Measurements from ENCODE around the gene NELL1. TPM values are rescaled to one million over a fixed set of nuclear protein-coding genes. Genes with fewer than 3 reads are reported as not detected.
"Not testable (repeated sequence)": the region's sequence is repeated elsewhere in the genome, so short reads cannot be mapped to it uniquely, and the experiment has no call there.

NELL1 gene
- total RNA-seq, 1 experiment from 2014 or later, result 0.34 TPM

DNA sequence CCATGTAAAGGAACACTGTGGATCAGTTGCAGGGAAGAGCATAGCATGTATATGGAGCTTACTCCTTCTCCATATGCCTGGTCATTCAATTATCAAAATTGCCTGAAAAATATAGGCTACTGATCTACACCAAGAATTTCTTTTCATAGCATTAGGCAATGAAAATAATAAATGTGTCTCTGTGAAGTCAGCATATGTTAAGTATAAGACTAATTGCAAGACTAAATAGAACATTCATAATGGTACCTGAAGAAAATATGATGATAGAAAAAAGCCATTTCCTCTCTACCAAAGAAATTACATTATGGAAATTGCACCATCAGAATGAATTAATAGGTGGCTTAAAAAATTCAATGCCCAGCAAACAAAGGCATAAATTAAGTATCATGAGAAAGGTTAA, 584.7 kb downstream of the NELL1 start:
- DNase-seq (ENCODE audit: low spot score), result no peak
- in situ Hi-C loops (cut with HindIII; ENCODE audit: low sequenced_read_pairs), result no loop called here

DNA sequence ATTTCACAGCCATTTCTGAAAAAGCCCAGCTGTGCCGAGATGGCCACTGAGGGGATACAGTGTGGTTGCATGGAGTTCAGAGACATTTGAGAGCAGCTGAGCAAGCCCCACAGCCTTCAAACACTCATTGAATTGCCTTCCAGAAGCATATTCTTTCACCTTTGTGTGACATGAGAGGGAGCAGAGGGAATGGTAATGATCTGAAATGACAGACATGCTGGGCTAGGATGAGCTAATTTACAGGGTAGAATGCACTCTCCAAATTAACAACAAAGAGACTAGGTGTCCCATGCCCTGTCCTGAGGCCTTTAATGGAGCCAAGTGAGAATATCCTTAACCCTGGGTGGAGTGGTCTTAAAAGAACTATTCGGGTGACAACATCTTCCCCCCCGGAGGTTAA, 585.4 kb downstream of the NELL1 start:
- in situ Hi-C loops (cut with HindIII; ENCODE audit: low sequenced_read_pairs), result no loop called here
- no peak for DNase-seq (ENCODE audit: low spot score)

DNA sequence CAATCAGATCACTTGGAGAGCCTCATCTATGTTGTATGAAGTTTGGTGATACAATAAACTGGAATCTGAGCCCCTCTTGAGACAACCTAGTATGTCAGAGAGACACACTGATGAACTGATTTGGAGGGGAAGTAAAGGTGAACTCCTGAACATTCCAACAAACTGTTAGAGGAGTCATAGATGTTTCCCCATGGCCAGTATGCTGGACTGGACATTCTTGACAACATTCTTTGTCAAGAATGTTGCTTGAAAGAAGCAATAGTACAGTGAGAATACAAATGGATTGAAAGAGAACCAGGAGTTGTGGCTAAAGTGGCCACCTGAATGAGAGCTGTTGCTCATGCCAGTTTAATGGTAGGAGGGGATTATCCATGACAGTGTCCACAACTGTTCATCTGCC, 588.1 kb downstream of the NELL1 start:
- no peak for DNase-seq (ENCODE audit: low spot score)
- in situ Hi-C loops (cut with HindIII; ENCODE audit: low sequenced_read_pairs), result no loop called here

DNA sequence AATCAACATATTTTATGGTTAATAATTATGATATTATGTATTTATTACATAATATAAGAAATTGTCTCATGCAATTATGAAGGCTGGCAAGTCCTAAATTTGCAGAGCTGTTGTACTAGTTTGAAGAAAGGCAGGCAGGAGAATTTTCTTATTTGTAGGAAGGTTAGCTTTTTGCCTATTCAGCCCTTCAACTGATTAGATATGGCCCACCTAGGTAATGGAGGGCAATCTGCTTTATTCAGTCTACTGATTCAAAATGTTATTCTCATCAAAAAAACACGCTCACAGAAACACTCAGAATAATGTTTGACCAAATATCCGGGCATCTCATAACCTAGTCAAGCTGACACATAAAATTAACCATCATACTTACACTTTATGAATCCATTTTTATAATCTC, 589.0 kb downstream of the NELL1 start:
- in situ Hi-C loops (cut with HindIII; ENCODE audit: low sequenced_read_pairs), result no loop called here
- DNase-seq (ENCODE audit: low spot score), result no peak

DNA sequence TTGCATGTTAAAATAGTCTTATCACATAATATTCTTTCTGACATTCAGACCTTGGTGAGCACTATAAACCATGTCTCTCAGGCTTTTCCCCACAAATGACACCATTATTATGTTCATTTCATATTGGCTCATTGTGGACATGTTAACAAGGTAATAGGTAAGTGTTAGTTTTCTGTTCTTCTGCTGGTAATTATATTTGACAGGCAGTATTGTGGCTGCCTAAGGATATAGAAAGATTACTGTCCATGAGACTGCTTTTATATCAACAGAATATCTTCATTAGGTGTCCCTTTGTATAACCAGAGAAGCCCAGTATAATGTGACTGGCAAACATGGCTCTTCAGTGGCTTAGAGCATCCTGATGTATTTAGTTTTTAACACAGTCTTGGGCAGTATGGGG, 590.7 kb downstream of the NELL1 start:
- in situ Hi-C loops (cut with HindIII; ENCODE audit: low sequenced_read_pairs), result no loop called here

DNA sequence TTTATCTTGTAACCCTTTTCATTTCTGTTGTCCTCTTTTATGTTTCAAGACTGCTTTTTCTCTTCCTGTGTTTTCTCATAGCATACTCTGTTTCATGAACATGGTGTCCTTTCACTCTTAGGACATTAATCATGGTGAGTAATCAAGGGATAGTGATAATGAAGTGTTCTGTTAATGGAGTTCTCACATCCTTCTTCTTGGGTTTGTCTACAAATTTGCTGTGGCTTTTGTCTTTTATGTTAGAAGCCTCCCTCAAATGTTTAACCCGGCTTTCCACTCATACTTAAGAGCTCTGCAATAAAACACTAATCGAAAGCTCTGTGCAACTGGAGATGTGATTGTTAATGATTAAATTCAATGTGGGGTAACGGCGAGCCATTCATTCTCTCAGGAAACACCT, 593.6 kb downstream of the NELL1 start:
- in situ Hi-C loops (cut with HindIII; ENCODE audit: low sequenced_read_pairs), result no loop called here
- DNase-seq (ENCODE audit: low spot score), result no peak

More for the DNA sequence above, 590.7 kb downstream of the NELL1 start:
- DNase-seq (ENCODE audit: low spot score), result no peak

DNA sequence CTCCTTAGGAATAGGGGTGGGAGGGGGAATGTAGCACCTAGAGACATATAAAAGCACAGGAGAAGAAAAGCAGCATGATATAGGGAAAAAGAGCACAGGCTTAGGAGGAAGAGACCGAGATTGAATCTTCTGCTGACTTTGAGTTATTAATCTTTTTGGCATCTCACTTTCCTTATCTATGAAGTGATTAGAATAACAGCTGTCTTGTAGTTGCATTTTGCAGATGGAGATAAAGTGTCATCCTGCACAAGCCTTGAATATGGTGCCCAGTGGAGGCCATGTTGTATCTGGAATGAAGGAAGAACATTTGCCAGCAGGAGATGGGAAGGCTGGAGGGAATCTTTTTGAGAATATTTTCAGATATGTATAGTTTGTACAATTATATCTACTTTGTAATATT, 594.7 kb downstream of the NELL1 start:
- DNase-seq (ENCODE audit: low spot score), result no peak
- in situ Hi-C loops (cut with HindIII; ENCODE audit: low sequenced_read_pairs), result no loop called here

DNA sequence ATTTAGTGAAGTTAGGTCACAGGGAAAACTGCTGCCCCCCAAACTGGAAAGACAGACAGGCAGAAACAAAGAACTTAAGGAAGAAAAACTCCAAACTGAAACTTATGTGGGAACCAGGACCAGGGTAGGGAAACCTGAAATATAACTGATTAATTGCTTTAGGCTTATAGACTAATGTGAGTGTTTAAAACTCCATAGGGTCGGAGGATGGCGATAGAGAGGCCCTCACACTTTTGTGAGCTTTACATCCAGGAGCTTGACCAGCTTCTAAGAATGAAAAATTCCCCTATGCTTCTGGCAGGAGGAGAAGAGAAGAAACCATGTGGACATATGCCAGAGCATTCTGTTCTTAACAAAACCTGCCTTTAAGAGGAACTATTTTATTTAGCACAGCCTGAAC, 598.6 kb downstream of the NELL1 start:
- in situ Hi-C loops (cut with HindIII; ENCODE audit: low sequenced_read_pairs), result no loop called here
- DNase-seq (ENCODE audit: low spot score), result no peak

DNA sequence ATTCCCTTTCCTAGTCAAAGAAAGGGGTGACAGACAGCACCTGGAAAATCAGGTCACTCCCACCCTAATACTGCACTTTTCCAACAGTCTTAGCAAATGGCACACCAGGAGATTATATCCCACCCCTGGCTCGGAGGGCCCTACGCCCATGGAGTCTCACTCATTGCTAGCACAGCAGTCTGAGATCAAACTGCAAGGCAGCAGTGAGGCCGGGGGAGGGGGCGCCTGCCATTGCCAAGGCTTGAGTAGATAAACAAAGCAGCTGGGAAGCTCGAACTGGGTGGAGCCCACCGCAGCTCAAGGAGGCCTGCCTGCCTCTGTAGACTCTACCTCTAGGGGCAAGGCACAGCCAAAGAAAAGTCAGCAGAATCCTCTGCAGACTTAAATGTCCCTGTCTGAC, 602.8 kb downstream of the NELL1 start:
- in situ Hi-C loops (cut with HindIII; ENCODE audit: low sequenced_read_pairs); DNase-seq (ENCODE audit: low spot score): not testable (repeated sequence)

DNA sequence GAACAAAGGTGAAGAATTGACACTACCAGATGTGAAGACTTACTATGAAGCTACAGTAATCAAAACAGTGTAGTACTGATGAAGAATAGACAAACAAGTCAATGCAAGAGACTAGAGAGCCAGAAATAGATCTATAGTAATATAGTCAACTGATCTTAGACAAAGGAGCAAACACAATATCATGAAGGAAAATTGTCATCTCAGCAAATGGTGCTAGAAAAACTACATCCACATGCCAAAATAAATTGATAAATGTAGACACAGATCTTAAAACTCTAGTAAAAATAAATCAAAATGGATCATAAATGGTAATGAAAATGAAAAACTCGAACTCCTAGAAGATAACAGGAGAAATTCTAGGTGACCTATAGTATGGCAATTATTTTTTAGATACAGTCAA, 609.5 kb downstream of the NELL1 start:
- in situ Hi-C loops (cut with HindIII; ENCODE audit: low sequenced_read_pairs), result no loop called here
- no peak for DNase-seq (ENCODE audit: low spot score)

DNA sequence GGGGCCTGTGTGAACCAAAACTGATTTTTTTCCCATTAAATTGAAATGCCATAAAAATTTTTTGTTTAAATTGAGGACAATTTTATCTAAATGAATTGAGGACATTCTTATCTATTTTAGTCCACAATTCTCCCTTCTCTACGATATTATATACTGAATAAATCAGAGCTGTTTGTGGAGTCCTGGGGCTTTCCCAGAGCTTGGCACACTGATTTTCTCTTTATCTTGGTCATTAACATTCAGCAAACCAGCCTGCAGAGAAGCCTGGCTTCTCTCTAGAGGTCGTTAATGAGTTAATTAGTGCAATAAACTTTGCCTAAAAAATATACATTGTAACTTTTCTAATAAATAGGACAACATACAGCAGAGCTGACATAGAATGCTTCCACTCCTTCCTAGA, 615.7 kb downstream of the NELL1 start:
- in situ Hi-C loops (cut with HindIII; ENCODE audit: low sequenced_read_pairs), result no loop called here
- no peak for DNase-seq (ENCODE audit: low spot score)

DNA sequence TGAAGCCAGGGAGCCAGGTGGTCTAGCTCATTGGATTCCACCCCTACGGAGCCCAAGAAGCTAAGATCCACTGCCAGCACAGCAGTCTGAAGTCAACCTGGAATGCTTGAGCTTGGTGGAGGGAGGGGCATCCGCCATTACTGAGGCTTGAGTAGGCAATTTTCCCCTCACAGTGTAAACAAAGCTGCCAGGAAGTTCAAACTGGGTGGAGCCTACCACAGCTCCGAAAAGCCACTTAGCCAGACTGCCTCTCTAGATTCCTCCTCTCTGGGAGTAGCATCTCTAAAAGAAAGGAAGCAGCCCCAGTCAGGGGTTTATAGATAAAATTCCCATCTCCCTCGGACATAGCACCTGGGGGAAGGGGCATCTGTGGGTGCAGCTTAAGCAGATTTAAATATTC, 620.3 kb downstream of the NELL1 start:
- no peak for DNase-seq (ENCODE audit: low spot score)
- in situ Hi-C loops (cut with HindIII; ENCODE audit: low sequenced_read_pairs), result no loop called here

DNA sequence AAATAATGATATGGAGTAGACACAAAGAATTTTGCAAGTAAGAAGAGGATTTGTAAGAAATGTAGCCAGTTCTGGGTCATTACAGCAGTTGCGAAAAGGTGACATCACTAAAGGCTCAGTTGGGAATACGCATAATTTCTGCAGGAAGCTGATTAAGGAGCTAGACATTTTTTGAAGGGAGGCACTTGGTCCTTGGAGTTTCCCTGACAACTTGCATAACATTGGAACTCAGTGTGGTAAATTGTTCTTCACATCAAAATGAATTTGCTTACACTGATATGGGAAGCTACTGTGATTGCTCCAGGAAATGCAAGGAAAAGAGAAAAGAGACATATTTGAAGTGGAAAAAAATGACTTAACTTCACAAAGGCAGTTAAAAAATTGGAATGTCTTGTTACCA, 626.1 kb downstream of the NELL1 start:
- no peak for DNase-seq (ENCODE audit: low spot score)
- in situ Hi-C loops (cut with HindIII; ENCODE audit: low sequenced_read_pairs), result no loop called here

DNA sequence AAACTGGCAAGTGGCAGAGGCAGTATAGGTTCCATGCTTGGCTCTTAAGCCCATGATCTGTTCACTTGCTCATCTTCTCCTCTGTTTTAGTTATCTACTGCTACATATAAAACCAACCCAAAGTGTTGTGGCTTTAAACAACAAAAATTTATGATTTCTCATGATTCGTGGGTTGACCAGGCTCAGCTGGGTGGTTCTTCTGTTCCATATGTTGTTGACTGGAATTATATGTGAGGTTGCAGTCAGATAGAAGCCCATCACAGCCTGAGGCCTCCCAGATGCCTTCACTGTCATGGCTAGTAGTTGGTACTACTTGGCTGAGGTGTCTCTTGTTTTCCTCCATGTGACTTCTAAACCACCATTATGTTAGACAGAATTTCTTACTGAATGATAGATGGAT, 632.6 kb downstream of the NELL1 start:
- DNase-seq (ENCODE audit: low spot score), result no peak
- in situ Hi-C loops (cut with HindIII; ENCODE audit: low sequenced_read_pairs), result no loop called here

DNA sequence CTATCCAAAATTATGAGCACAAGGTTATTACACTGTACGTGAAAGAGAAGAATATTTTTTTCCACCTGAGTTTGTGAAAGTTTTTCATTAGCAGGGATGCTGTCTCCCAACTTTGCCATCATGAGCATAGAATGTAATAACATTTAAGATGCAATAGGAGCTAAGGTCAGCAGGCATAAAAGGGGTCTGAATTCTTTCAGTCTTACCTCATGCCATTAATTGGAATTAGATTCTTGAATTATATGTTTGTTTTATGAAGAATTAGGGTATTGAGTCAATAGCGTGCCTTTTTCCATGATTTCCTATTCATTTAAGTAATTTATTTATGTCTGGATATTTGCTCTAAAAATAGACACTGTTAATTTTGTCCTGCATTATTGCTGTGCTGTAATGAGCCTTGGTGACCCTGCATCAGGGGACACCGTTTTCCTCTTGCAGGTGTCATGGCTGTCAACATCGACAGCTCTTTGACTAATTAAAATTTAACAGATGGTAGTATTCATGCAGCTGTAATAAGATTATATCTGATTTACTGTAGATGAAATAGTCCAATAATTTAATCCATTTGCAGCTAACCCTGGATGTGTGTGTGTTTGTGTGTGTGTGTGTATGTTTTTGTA, 637.5 kb downstream of the NELL1 start:
- DNase-seq (ENCODE audit: low spot score), result no peak
- in situ Hi-C loops (cut with HindIII; ENCODE audit: low sequenced_read_pairs), result no loop called here

DNA sequence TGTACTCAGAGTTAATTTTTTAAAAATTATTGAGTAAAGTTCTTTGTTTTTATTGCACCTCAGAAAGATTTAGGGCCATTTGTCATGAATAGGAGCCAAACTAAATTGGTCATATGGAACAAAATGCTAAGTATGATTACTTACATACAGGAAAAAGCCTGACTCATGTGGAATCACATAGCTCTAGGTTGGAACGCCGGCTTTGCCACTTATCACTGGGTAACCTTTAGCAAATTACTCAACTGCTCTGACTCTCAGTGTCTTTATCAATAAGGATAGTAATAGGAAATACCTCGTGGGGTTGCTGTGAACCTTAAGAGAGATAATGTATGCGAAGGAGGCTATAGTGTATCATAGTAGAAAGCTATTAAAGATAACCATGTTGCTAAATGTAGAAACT, 638.5 kb downstream of the NELL1 start:
- DNase-seq (ENCODE audit: low spot score), result no peak
- in situ Hi-C loops (cut with HindIII; ENCODE audit: low sequenced_read_pairs), result no loop called here

DNA sequence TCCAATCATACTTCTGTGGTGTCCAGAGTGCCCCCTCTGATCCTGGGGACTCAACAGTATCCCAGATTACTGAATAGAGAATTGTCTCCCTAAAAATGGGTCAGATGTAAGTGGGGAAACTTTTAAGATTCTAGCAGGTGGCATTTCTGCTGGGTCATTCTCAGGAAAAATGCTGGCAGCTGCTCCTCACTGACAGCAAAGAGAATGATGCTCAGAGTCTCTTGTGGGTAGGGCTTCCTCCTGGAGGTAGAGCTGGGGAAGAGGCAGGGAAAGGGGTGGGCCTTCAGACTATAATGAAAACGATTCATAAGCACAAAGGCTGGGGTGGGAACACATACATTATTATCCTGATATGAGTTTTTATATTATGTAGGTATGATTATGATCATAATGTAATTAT, 647.2 kb downstream of the NELL1 start:
- no peak for DNase-seq (ENCODE audit: low spot score)
- in situ Hi-C loops (cut with HindIII; ENCODE audit: low sequenced_read_pairs), result no loop called here

DNA sequence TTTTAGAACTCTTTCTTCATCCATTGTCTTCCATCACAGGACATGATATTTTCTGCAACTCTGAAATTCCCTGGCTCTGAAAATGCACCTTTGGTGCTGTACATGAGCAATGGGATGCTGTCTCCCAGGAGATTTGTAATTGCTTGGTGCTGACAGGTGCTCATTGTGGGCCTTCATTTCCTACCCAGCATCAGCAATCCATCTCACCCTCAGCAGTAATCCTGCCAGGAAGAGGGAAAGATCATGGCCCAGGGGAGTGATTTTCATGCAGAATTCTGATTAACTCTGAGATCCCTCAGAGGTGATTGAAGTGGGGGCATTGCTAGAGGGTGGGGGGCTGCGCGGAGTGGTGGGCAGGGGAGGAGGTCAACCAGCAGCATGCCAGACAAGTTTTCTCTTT, 651.7 kb downstream of the NELL1 start:
- in situ Hi-C loops (cut with HindIII; ENCODE audit: low sequenced_read_pairs), result no loop called here
- DNase-seq (ENCODE audit: low spot score), result no peak

DNA sequence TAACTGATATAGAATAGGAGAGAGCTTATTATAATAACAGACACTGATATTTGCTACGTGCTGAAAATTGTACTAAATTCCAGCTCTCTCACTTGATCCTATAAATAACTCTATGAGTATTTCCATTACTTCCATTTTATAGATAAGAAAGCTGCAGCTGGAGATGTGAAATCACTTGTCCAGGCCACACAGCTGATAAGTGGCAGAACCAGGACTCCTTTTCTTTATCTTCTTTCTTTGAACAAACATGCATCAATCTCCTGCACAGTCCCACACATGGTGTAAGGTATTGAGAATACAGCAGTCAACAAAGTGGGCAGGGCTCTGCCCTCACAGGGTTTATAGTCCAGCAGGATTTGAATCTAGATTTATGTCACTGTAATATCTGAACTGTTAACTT, 652.1 kb downstream of the NELL1 start:
- no peak for DNase-seq (ENCODE audit: low spot score)
- in situ Hi-C loops (cut with HindIII; ENCODE audit: low sequenced_read_pairs), result no loop called here

DNA sequence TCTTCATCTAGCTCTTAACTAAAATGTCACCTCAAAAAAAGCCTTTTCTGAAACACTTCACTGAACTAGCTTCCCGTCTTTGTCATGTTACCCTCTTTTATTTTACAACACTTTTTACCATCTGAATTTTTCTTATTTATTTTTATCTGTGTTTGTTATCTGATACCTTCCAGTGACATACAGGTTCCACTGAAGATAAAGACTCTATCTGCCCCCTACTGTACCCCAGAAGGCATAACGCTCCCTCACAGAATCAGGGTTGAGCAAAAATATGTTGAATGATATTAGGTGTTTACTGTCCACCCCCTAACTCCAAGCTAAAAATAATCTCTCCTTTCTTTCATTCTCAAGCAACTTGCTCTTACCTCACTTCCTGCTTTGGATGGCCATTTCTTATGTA, 654.2 kb downstream of the NELL1 start:
- DNase-seq (ENCODE audit: low spot score), result no peak
- in situ Hi-C loops (cut with HindIII; ENCODE audit: low sequenced_read_pairs), result no loop called here

DNA sequence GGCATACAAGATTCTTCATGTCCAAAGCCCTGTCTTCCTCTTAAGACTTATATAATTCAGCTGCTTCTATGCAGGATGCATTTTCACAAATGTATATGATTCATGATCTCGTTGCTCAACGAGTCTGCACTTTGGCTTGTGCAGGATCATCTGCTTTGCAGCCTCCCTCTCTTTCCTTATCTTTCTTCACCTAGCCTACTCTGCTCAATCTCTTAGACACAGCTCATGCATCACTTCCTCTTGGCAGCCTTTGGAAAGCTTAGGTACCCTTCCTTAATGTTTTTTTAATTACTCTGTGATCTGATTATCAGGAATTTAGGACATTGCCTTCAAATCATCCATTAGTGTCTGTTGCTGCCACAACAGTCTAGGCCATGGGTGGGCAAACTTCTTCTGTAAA, 673.8 kb downstream of the NELL1 start:
- in situ Hi-C loops (cut with HindIII; ENCODE audit: low sequenced_read_pairs), result no loop called here
- DNase-seq (ENCODE audit: low spot score), result no peak

DNA sequence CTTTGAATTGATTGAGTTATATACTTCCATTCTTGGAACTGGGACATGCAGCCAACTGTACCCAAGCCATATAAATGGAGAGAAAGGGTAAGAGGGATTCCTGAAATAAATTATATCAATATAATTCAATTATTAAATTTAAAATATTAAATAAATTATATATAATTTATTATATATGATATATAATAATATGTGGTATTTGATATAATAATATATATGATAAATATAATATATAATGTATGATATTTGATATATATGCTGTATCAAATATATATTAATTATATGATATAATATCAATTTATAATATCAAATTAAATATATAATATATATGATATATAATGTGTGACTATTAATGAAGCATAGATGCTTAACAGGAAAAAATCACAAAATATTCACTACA, 677.0 kb downstream of the NELL1 start:
- in situ Hi-C loops (cut with HindIII; ENCODE audit: low sequenced_read_pairs), result no loop called here
- DNase-seq (ENCODE audit: low spot score), result no peak
